Glomerular visceral epithelial cell (primary cell): Measurements from ENCODE around the gene ZNF32.

ENCODE experiments used
- DNase-seq: peaks from one replicate; pipeline ENCODE4 v3.0.0-alpha.2; 2016; ENCODE audit errors: extremely low spot score

Gene ZNF32, protein sequence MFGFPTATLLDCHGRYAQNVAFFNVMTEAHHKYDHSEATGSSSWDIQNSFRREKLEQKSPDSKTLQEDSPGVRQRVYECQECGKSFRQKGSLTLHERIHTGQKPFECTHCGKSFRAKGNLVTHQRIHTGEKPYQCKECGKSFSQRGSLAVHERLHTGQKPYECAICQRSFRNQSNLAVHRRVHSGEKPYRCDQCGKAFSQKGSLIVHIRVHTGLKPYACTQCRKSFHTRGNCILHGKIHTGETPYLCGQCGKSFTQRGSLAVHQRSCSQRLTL

DNA sequence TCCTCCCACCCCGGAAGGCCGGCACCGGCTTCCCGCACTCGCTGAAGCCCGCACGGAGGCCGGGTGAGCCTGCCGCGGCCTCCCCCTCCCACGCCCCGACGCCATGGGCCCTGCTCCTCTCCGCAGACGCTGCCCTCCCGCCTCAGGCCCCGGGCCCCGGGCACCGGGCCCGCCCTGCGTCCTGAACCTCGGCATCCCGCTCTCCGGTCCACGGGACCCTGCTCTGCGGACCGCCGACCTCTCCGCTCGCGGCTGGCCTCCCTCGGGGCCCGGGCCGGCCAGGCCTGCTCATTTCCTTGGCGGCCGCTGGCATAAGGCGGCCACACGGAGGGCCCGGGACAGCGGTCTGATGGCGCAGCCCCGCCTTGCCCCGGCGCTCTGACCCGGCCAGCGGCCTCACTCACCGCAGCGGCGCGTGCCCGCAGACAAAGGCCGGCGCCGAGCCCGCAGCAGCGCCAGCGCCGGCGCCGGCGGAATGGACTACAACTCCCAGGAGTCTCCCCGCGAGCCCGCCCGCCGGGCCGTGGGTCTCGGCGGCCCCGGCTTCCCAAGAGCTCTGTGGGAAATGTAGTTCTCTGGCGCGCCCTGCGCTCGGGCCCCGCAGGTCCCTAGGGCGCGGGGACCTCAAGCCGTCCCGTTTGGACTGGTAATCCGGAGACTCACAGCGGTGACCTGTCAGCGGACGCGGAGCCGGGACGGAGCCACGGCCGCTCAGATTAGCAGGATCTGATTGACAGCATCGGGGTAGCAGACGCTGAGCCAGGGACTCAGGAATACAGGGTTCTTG, at the start of gene ZNF32:
ZNF32 (minus strand) TSS at position 484 of the 787 bp plus-strand sequence. CDS start 2,748 bp downstream, outside the sequence.
- DNase-seq, result peak; percentile 80

DNA sequence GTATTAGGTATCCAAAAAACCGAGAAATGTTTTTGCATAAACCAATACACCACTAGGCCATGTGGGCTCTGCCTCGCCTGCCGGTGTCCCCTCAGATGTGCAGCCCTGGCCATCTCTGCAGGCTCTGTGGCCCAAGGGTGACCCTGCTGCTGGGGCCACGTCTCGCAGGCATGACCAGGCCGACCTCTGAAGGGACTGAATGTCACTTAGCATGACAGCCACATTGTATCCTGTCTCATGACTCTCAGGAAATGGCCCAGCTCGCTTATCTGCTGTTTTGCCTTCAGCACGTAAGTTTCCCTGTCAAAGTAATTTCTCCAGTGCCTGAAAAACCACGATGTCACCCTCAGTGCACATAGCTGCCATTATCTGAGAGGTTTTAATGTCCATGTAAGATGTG, 49.5 kb upstream of the ZNF32 start:
- DNase-seq, result no peak

DNA sequence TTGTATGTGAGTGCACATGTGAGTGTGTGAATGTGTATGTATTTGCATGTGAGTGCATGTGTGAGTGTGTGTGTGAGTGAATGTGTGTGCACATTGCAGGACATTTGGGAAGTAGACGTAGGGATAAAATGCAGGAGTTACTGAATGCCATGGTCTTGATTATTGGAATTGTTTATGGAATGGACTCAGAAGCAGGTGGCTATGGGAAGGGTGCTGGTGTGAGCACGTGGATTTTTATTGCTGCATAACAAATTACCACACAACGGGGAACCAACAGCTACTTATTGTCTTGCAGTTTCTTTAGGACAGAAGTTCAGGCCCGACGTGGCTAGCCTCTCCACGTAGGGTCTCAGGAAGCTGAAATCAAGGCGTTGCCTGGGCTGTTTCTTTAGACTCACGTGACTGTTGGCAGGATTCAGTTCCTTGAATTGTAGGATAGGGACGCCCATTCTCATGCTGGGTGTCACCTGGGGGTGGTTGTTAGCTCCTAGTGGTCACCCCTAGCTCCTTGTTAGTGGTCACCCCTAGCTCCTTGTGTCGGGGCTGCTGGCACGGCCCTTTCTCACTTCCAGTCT, 48.3 kb upstream of the ZNF32 start:
- DNase-seq, result no peak

DNA sequence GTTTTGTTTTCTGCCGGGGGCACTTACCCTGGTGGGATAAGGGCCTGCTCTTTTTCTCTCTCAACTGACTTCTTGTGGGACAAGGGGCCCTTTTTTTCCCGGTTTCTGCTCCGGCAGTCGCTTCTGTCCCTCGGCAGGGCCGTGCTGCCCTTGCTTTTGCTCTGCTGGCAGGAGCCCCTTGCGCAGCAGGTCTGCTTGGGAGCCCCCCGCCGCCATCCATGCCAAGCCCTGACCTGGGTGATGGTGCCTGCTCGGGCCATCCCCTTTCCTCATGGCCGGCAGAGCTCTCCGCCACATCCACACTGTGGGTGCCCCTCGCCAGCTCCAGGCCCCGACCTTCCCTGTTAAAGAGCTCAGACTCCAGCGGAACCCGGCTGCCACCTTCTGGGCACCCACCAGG, 47.0 kb upstream of the ZNF32 start:
- DNase-seq, result no peak

DNA sequence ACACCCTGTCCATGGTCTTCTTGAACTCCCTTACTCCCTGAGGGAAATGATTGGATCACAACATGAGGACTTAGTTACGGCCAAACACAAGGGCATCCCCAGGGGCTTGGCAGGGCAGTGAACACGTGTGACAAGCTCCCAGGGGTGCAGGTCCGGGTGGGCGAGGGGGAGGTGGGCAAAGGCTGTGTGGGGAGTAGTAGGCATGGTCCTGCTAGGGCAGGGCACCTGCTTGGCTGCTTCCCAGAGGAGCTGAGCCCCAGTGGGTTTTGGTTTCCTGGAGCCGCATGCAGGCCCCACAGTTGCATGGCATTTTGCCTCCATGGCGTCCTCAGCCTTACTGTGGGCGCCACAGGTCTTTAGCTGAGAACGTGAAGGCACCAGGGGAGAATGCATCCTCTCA, 46.6 kb upstream of the ZNF32 start:
- DNase-seq, result no peak

DNA sequence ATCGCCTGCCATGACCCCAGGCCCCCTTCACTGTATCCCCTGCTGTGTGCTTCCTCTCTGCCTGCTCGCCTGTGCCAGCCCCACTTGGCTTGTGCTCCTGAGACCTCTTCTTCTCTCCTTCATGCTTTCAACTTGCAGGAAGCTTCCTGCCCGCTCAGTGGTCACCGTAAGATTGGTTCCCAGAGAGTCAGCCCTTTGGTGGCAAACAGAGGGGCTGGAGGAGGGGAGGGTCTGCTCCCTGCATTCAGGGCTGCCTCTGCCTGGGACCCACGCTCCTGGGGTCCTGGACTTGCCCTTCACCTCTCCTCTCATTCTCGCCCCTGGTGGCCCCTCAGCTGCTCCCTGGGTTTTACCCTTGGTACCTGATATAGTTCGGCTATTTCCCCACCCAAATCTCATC, 45.8 kb upstream of the ZNF32 start:
- DNase-seq, result no peak

DNA sequence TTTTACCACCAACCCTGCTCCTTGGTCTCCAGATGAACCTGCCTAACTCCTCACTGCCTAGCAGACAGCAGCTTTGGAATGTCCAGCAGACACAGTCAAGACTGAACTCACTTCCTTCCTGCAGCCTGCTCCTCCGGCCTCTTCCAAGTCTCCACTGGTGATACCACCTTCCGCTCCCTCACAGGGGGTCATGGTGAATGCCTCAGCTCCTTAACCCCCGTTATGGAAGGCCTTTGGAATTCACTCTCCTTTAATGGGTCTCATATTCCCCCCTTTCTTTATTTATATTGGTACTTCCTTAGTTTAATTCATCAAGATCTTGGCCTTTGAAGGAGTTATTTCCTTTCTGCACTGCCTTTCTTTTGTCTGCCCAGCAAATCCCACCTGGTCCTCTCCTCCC, 44.9 kb upstream of the ZNF32 start:
- no peak for DNase-seq

DNA sequence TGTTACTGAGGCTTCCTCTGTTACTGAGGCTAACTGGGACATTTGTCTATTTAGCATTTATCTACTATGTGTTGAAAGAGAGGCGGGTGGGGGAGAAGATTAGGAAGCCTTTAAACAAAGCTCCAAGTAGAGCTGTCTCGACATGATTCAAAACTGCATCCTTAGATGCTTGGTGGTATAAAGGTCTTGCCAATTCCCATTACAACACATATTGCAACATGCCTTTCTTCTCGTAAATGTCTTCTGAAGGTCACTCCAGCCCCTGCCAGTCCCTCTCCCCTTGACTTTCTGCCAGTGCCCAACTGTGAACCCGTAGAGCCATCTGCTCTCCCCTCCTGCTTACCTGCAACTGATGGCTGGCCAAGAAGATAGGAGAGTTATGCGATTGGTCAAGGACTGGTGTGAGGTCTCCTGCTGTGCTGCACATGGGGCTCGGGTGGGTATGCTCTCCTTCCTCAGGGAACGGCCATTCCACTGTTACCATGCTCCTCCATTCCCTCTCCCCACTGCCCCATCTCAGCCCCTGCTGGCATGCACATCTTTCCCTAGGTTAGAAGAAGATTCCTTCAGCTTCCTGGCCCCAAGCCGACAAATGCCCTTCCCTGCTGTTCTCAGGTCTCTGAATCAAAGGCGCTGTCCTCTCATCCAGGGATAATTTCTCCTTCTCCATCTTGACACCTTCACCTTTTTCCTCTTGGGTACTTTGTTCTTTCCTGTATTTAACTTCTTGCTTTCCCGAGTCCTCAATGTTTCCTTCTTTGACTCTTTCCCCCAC, 43.6 kb upstream of the ZNF32 start:
- no peak for DNase-seq

DNA sequence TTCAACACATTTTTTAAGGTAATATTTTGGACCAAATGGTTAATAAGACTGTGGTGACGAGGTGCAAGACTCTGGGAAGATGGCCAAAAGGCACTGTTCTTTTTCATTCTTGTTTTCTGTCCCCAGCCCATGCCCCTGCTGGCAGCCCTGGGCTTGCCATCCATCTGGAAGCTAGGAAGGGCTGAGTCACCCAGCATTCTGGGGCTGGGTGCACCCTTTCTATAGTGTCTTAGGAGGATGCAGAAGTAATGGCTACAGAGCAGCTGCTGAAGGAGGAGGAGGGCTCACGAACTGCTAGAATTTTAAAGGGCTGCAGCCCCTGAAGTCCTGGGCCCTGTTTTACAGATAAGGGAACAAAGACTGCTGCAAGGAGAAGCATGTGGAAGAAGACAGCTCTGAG, 42.8 kb upstream of the ZNF32 start:
- DNase-seq, result no peak

DNA sequence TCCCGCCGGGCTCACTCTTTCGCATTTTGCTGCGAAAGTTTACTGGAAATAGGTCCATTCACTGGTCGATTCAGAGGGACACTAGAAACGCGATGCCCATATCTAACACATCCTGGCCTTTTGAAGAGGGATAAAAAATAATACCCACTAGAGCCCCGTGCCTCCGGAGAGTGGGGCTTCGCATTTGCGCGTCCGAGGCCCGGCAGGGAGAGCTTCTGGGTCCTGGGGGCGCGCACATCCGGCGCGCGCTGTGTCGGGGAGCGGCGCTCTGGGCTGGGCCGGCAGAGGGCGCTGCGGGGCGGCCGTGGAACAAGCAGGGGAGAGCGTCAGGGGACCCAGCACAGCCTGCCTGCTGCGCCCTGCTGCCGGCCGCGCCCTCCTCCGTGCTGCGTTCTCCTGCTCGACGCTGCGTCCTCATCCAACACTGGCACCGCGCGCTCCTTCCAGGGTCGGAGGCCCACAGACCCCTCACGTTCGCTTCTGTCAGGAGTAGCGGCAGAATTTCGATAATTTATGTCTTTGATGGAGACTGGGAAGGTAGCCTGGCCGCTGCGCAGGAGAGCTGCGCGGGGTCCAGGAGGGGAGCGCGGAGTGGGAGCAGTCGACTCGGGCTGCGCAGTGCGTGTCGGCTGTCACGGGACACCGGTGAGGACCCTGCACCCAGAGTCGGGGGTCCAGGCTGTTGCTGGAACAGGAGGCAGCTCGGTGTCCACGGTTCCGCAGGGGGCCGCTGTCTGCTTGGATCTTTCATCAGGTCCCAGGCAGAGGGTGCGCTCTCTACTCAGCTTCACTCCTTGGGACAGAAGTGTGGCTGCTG, 41.5 kb upstream of the ZNF32 start:
- DNase-seq, result peak; percentile 64

DNA sequence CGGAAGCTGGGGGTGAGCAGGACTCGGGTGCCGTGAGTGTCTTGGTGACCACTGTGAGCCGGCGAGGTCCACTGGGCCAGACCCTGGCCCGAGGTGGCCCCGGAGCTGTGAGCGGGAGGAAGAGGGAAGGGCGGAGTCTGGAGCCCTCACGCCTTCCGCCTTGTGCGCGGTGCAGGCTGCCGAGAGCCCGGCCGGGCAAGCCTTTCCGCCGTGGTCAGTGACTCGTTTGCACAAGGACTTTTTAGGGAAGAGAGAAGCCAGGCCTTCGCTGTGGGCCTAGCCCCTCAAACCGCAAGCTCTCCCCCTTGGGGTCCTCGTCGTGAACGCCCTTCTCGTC, 40.9 kb upstream of the ZNF32 start:
- DNase-seq, result no peak

DNA sequence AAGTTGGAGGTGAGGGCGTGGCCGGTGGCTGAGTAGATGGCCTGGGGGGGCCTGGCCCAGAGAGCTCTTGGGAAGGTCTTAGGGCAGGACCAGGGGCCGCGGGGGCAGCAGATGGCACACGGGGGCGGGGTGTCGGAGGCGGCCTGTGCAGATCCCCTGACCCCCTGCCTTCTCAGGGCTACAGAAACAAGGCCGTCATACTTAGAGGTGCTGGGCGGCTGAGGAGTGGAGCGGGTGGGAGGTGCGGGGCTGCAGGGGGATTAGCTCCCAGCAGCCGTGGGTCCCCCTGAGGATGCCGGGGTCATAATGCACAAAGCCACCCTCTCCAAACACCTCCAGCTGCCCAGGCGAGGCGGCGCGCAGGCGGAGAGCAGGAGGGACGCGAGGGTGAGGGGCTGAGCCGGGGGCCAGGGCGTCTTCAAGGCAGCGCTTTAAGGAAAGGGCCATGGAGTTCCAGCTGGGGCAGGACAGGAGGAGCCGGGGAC, 40.4 kb upstream of the ZNF32 start:
- no peak for DNase-seq

DNA sequence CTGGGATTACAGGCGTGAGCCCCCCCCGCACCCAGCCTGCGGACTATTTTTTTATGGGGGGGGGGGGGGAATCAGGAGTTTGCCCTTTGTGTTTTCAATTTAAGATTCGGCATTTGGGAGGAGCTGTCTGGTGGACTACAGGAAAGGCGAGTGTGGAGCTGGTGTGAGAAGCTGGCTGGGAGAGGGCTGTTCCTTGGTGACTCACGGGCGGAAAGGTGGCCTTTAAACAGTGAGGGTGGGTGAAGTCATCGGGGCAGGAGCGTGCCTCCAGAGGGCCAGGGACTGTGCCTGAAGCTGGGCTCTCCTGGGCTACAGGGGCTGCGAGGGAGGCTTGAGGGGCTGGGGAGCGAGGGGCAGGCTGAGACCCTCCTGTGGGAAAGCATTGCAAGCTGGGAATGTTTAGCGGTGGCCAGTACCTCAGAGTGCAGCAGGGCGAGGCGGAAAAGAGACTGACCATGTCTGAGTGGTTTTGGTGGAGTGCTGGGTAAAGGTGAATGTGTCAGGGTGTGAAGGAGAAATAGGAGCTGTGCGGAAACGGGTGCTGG, 39.7 kb upstream of the ZNF32 start:
- no peak for DNase-seq

DNA sequence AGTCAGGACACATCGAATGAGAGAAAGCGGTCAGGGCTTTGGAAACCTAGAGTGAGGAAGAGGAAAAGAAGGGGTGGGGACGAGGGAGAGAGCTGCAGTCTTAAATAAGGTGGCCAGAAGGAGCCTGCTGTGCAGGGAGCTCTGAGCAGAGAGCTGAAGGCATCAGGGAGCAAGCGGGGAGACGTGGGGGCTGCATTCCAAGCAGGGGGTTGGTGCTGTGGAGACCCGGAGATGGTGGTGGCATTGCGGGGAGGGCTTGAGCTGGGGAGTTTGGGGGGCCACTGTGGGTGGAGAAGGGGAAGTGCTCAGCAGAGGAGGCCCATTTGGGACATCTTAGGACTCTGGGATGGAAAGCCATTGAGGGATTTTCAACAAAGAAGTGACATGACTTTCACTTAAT, 38.7 kb upstream of the ZNF32 start:
- DNase-seq, result no peak

DNA sequence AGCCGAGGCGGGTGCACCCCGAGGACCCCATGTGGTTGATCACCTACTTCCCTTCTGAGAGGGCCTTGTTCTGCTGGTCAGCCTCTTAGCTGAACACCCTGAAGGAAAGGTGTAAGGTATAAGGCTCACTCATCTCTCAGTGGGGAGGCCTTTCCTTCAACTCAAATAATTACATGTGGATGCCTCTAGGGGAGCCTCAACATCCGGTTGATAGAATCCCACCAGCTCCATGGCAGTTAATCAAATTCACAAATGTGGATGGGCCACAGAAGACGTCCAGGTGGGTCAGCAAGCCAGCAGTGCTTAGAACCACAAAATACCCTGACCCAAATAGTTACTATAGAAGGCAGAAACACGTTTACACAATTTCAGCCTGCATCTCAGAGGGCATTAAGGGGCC, 37.7 kb upstream of the ZNF32 start:
- no peak for DNase-seq

DNA sequence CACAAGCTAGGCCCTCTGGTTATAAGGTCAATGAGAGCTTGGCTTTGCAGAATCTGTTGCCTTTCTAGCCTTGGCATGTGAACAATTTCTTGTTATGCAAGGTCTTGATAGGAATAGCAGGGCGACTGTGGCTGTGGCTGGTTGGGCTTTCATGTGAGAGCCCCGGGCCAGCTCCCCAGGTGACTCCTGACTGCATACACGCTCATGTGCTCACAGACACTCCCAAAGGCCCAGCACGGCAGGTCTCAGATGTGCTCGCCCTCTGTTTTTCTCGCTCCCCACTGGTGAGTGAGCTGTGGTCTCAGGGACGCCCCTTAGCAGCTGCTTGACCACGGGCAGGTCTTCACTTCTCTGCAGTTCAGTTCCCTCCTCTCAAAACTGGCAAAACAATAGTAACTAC, 37.1 kb upstream of the ZNF32 start:
- DNase-seq, result no peak

DNA sequence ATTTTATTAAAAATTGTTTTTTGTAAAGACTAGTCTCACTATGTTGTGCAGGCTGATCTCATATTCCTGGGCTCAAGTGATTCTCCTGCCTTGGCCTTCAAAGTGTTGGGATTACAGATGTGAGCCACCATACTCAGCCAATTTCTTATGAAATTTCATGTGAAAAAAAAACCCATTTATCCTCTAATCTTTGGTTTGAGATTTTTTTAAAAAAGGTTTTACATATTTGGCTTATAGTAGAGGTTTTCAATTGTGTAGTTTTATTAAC, 35.5 kb upstream of the ZNF32 start:
- no peak for DNase-seq

DNA sequence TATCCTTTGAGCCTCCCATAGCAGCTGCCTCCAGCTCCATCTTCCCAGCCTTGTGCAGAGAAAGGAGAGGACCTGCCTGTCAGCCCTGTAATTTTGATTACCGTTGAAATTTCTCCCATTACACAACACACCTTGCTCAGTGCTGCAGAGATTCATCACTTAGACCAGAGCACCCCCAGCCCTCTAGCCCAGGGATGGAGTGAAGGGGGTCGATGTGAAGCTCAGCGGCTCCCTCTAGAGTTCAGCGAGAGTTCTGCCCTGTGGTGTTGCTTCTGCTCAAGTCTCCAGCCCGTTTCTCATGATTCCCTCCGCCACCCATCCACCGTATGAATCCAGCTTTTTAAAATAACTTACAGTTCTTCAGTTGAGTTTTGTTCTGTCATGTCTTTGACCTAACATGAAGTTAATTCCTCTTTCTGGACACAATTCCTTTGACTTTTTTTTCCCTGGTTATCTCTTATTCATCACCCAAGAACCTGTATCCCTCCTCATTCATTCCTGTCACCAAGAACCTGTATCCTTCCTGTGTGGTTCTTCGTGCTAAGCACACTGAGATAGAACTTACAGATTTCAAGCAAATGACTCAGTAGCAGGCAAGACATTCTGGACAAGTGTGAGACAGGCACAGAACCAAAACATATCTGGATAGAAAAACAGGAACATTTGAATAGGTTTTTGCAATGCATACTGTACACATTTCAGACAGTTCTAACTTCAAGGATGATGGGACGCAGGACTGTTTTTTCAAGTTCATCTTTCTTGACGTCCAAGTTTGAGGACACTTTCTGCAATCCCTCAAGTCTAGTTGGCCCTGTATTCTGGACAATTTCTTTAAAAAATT, 35.0 kb upstream of the ZNF32 start:
- no peak for DNase-seq

DNA sequence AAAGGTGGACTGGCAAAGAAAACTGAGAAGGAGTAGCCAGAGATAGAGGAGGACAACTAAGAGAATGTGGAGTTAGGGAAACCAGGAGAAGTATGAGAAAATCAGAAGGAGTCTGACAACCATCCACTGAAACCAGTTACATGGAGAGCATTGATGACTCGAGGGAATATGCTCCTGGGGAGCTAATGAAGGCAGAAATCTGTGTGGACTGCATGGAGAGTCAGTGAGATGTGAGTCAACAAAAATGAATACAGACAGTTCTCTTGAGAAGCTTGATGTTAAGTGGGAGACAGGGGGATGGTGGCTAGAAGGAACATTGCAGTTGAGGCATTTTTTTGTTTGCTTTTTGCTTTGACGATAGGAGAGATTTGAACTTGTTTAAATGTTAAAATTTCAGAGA, 34.3 kb upstream of the ZNF32 start:
- DNase-seq, result no peak

DNA sequence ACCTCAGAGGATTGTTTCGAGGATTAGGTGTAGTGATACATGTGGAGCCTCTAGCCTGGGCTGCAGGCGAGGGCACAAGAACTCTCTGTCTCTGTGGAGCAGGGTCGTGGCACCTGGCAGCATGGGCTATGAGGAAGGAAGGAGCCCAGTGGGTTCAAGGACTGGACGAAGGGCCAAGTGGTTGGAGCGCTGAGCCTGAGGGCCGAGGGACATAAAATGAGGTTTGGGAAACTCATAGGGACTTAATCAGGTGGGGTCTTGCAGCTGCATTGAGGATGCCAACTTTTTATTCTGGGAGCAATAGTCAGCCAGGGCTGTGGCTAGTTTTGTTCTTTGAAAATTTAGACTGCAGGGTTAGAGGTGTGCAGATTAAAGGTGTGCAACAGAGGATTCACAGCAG, 33.0 kb upstream of the ZNF32 start:
- no peak for DNase-seq

DNA sequence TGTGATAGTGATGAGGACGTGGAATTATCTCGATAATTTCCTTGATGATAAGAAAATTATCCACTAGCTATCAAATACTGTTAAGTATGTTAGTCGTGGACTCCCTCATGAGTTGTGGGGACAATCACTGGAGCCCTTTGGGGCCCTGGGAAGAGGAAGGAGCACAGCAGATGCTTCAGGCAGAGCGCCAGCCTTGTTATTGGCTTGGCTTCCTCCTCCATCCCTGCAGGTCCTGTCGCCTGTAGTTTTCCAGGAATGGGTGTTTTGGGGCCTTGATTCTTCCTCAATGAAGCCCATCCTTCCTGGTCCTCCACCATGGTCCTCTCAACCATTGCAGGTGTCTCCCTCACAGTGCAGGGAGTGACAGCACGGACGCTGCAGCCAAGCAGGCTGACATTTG, 32.5 kb upstream of the ZNF32 start:
- DNase-seq, result no peak
